OCI-LY7 (cell line): ENCODE measurements around the gene TTC22.

Source experiments
- CTCF ChIP-seq: fragments of 200-600 bp; sonication (generic); conservative IDR thresholded peaks from 2 replicates; pipeline ENCODE4 v1.5.1; 2014; ENCODE audit warnings: mild to moderate bottlenecking, antibody characterized with exemption, low read length, moderate library complexity, mixed read lengths
- EZH2phosphoT487 ChIP-seq: fragments of 200-600 bp; sonication (generic); IDR thresholded peaks from 2 replicates; pipeline ENCODE4 v1.6.1; 2018; ENCODE audit warnings: low read depth, borderline replicate concordance, mild to moderate bottlenecking, mixed run types, antibody characterized with exemption, low read length, moderate library complexity, mixed read lengths

GRCh38 chr1:54794451-54795355 lies 6.4 kb downstream of the TTC22 start:
- TF ChIP-seq CTCF (0 out of 2 replicates have a peak, but pooled peaks have one; percentile 12), EZH2phosphoT487 (no peak)
